GM21737 (cell line): ENCODE results near the gene BNC2.

Source experiments
- ATAC-seq: cut with Tn5 transposase; IDR thresholded peaks from one replicate; pipeline ENCODE4 v1.9.1; 2021; ENCODE audit warnings: mild to moderate bottlenecking, moderate library complexity; ENCODE audit not compliant: unreplicated experiment

The BNC2 gene

GRCh38 chr9:16869882-16870595 lies 431 bp downstream of the BNC2 start:
- no peak for ATAC-seq

- ATAC-seq = no peak
These were observed 1.2 kb downstream of the BNC2 start for GRCh38 chr9:16869131-16869881.

- no peak for ATAC-seq
These were observed 1.8 kb downstream of the BNC2 start for GRCh38 chr9:16868701-16869100.

GRCh38 chr9:16867576-16868311 lies 2.7 kb downstream of the BNC2 start:
- ATAC-seq = no peak

GRCh38 chr9:16866587-16866986 lies 3.9 kb downstream of the BNC2 start:
- no peak for ATAC-seq

GRCh38 chr9:16864649-16865434 lies 5.6 kb downstream of the BNC2 start:
- no peak for ATAC-seq

GRCh38 chr9:16848179-16848578 lies 22.3 kb downstream of the BNC2 start:
- no peak for ATAC-seq

GRCh38 chr9:16846986-16847385 lies 23.5 kb downstream of the BNC2 start:
- ATAC-seq = no peak

GRCh38 chr9:16846367-16846766 lies 24.1 kb downstream of the BNC2 start:
- ATAC-seq = no peak

- no peak for ATAC-seq
These were observed 35.7 kb downstream of the BNC2 start for GRCh38 chr9:16834817-16835216.

GRCh38 chr9:16833296-16833835 lies 37.1 kb downstream of the BNC2 start:
- no peak for ATAC-seq

- ATAC-seq = no peak
These were observed 38.4 kb downstream of the BNC2 start for GRCh38 chr9:16832101-16832500.

GRCh38 chr9:16830806-16831205 lies 39.7 kb downstream of the BNC2 start:
- ATAC-seq = no peak

- ATAC-seq = no peak
These were observed 41.9 kb downstream of the BNC2 start for GRCh38 chr9:16828340-16829281.

GRCh38 chr9:16825971-16826625 lies 44.4 kb downstream of the BNC2 start:
- ATAC-seq = no peak

- no peak for ATAC-seq
These were observed 45.1 kb downstream of the BNC2 start for GRCh38 chr9:16825331-16825725.

- ATAC-seq = no peak
These were observed 45.7 kb downstream of the BNC2 start for GRCh38 chr9:16824545-16825330.

- no peak for ATAC-seq
These were observed 46.6 kb downstream of the BNC2 start for GRCh38 chr9:16823906-16824305.
